Measurements from ENCODE around the gene TRUB2.
"Not testable (repeated sequence)": the region's sequence is repeated elsewhere in the genome, so short reads cannot be mapped to it uniquely, and the experiment has no call there.

Gene TRUB2

DNA sequence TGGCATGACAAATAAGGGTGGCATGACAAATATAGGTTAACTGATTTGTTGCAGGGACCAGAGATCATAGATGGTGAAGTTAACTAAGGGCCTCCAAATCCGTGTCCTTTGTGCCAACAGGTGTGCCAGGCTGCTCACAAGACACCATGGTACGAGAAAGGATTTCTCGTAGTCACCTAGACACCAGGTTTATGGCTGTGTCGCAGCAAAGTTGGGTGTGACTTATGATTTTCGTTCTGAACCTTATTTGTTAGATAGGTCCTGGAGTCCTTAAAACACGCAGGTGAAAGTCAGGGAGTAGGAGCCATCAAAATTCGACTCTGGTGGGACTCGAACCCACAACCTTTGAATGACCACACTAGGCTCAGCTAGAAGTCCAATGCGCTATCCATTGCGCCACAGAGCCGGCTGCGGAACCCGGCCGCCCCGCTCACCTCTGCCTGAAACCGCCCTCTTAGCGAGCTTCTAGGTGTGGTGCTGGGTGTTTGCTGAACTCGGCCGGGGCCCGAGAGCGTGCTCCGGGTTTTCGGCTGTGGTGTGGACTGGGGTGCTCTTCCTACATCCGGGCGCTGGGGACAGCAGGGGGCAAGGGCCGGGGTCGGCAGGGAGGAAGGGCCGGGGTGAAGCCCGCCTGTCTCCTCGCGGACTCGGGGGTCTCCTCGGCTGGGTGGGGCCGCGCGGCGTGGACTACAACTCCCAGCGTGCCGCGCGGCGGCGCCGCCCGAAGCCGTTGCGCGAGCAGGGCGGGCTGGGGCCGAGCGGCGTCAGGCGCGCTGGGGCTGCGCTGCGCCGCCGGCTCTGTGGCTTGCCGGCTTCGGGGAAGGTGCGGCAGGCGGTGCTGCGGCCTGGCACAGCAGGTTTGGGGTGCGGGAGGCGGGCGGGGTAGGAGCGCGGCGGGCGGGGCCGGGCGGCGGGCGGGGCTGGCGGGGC, 17.8 kb upstream of the TRUB2 start, which contains the start of gene SLC27A4:
Gene SLC27A4 (plus strand): TSS at position 767 of the 930 bp plus-strand sequence. CDS start 2,606 bp downstream, outside the sequence.
- DNase-seq: peak; percentile 78

DNA sequence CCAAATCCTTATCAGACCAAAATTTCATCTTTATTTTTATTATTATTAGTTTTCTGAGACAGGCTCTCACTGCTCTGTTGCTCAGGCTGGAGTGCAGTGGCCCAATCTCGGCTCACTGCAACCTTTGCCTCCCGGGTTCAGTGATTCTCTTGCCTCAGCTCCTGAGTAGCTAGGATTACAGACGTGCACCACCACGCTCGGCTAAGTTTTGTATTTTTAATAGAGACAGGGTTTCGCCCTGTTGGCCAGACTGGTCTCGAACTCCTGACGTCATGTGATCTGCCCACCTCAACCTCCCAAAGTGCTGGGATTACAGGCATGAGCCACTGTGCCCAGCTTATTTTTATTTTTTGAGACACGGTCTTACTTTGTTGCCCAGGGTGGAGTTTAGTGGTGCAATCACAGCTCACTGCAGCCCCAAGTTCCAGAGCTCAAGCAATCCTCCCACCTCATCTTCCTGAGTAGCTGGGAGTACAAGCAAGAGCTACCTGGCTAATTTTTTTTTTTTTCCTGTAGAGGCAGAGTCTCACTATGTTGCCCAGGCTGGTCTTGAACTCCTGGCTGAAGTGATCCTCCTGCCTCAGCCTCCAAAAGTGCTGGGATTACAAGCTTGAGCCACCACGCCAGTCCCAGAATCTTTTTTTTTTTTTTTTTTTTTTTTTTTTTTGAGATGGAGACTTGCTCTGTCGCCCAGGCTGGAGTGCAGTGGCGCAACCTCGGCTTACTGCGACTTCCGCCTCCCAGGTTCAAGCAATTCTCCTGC, 16.8 kb upstream of the TRUB2 start:
- not testable (repeated sequence) for DNase-seq

DNA sequence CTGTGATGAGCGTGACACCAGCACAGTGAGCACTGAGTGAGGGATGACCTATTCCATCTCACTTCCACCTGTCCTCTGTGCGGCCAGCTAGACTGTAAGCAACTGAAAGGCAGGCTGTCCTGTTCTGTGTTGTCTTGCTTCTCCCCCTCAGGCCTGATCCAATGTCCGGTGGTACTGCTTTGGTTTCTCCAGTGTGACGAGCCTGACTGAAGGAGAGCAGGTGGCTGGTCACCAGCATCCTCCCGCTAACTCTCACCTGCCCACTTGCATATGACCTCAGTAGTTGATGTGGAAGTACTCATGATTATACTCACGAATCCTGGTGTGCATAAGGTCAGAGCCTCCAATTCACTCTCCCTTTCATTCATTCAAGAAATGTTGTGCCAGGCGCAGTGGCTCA, 15.7 kb upstream of the TRUB2 start:
- no peak for DNase-seq

- DNase-seq: no peak
These were observed 13.7 kb upstream of the TRUB2 start for GRCh38 chr9:128335914-128336313.

- no peak for DNase-seq
These were observed 12.9 kb upstream of the TRUB2 start for GRCh38 chr9:128335161-128335560.

GRCh38 chr9:128333451-128333869, 11.2 kb upstream of the TRUB2 start:
- no peak for DNase-seq

GRCh38 chr9:128325629-128326028, 3.4 kb upstream of the TRUB2 start:
- DNase-seq: no peak

- no peak for DNase-seq
These were observed 2.2 kb upstream of the TRUB2 start for GRCh38 chr9:128324401-128324800.

DNA sequence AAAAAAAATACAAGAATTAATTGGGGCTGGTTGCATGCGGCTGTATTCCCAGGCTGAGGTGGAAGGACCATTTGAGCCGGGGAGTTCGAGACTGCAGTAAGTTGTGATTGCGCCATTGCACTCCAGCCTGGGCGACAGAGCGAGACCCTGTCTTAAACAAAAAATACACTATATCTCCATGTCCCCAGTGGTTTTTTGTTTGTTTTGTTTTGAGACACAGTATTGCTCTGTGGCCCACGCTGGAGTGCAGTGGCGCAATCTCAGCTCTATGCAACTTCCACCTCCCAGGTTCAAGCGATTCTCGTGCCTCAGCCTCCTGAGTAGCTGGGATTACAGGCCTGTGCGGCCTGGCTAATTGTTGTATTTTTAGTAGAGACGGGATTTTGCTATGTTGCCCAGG, 1.5 kb upstream of the TRUB2 start:
- DNase-seq: no peak

- DNase-seq: peak; percentile 27
These were observed 1.0 kb upstream of the TRUB2 start for GRCh38 chr9:128323212-128323730.

DNA sequence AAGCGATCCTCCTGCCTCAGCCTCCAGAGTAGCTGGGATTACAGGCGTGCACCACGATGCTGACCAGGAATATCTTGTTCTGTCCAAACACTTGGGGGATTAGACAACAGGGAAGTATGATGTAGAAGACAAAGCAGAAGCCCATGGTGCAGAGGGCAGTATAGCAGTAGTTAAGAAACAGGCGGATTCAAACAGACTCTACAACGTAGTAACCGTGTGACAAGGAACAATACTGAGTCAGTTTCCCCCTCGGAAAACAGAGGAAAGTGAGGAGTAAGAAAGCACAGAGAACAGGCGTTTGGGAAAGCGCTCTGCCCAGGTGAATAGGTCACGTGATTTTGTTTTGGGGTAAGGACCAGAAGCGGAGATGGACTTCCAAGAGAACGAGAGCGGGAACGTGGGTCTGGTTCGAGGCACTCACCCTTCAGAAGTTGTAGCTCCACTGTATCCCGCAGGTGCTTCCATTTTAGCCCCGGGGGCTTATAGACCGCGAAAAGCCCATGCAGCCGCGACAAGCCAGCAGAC, 306 bp downstream of the TRUB2 start:
- DNase-seq: no peak

DNA sequence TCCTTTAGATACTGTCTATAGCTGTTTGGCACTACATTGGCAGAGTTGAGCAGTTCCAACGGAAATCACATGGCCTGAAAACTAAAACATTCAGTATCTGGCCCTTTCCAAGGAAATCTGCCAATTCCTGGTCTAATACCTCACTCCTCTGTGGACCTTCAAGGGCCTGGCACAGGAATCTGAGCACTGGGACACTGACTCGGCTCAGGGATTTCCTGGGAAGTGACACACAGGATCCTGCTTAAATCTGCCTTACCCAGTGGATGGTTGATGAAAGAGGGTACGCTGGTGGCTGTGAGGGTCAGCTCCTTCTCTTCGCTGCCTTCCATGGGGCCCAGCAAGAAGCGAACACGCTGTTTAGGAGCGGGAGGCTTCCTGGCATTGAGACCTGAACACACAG, 904 bp downstream of the TRUB2 start:
- DNase-seq: no peak

- DNase-seq: no peak
These were observed 4.6 kb downstream of the TRUB2 start for GRCh38 chr9:128317629-128318028.

GRCh38 chr9:128316421-128316820, 5.8 kb downstream of the TRUB2 start:
- no peak for DNase-seq

DNA sequence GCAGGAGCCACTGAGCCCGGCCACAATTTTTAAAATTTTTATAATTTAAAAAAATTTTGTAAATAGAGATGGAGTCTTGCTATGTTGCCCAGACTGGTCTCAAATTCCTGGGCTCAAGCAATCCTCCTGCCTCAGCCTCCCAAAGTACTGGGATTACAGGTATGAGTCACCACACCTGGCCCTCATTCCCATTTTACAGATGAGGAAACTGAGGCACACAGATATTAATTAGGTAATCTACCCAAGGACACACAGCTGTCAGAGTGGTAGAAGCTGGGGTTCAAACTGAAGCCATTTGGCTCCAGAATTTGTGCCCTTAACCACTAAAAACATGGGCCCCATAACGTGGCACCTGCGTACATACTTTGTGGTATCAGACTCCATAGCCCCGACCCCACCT, 7.5 kb downstream of the TRUB2 start:
- DNase-seq: no peak

DNA sequence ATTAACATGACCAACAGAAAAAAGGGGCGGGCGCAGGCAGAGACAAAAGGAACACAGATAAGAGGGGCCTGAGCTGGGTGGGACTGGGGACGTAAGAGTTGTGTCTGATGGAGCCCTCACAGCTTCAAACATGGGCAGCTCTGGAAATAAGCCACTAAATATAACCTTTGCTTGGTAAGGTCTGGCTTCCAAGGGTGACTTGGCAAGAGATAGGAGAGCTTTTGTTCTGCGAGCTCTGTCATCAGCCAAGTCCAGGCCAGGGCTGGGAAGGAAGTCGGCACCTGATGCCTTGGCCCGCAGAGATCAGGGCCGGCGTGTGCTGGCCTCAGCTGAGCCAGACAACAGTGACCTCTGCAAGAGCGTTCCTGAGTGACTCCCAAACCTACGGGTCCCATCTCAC, 11.8 kb downstream of the TRUB2 start:
- no peak for DNase-seq

- DNase-seq: no peak
These were observed 12.7 kb downstream of the TRUB2 start for GRCh38 chr9:128309551-128309950.

- DNase-seq: no peak
These were observed 17.3 kb downstream of the TRUB2 start for GRCh38 chr9:128304971-128305288.

GRCh38 chr9:128304136-128304970, 17.9 kb downstream of the TRUB2 start:
- no peak for DNase-seq

DNA sequence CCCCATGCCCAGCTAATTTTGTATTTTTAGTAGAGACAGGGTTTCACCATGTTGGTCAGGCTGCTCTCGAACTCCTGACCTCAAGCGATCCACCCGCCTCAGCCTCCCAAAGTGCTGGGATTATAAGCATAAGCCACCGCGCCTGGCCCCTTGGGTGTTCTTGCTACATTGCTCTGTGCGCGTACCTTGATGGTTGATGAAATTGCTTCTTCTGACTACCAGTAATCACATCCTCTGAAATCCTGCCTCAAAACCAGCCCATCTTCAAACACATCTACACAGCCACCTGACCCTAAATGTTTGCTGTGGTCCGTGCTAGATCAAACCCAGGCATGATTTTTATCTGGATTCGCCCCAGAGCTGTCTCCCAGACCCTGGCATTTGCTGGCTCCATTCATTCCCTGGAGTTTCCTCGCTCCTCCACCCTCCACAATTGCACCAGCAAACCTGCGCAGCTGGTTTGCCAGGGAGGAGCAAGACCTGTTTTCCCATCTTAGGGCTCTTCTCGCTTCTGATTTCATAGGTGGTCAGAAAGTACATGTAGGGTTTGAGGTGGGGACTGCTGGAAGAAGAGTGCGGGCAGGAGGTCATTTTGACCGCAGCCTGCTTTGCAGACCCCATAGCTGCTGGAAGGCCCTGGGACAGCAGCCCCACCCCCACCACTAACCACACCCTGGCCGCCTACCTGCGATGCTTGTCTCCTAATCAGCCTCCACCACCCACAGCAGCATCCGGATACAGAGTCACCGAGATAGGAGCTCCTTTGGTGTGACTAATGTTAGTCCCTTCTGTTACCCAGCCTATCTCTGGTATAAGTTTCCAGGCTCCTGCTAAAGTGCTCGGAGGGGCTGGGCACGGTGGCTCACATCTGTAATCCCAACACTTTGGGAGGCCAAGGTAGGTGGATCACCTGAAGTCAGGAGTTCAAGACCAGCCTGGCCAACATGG, 23.4 kb downstream of the TRUB2 start:
- DNase-seq: no peak

DNA sequence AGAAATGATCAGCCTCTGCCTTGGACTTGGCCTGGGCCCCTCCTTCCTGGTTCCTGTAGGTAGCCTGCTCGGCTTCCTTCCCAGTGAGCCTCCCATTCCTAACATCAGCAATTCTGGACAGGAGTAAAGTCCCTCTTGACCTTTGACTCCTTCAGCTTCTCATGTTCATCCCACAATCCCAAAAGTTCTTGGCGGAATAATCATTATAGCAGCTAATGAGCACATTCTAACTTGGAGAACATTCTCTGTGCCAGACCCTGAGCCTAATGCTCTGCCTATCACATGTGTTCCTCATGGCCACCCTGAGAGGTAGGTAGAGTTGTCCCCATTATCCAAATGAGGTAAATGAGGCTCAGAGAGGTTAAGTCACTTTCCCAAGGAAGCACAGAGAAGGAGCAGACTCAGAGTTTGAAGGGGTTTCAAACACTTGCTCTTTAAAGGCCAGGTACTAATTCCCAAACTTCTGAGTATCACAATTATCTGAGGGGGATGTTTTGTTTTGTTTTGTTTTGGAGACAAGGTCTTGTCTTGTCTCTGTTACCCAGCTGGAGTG, 24.9 kb downstream of the TRUB2 start:
- no peak for DNase-seq
